Thymus (tissue), 11 donors: Measurements from ENCODE around the gene SHOC2. TPM values are rescaled to one million over a fixed set of nuclear protein-coding genes. Genes with fewer than 3 reads are reported as not detected.

Source experiments
- DNase-seq, 9 donors: peaks; one replicate each; pipeline ENCODE4 v3.0.0-alpha.2; 2013; ENCODE audit warnings: low spot score in 9 of 9, low read depth in 6 of 9, missing footprints in 1 of 9
- H3K27ac ChIP-seq, 2 donors: one replicate each; pipeline ENCODE4 v1.5.1; 2013; ENCODE audit warnings: control low read depth in 1 of 2, low read depth in 1 of 2, low read length in 1 of 2, mild to moderate bottlenecking in 1 of 2, moderate library complexity in 1 of 2
- H3K27me3 ChIP-seq, 2 donors: one replicate each; pipeline ENCODE4 v1.5.1; 2013; ENCODE audit warnings: low read length in 1 of 2; ENCODE audit not compliant: control insufficient read depth in 2 of 2, insufficient read depth in 1 of 2
- H3K36me3 ChIP-seq, 2 donors: one replicate each; pipeline ENCODE4 v1.5.1; 2013; ENCODE audit warnings: low read length in 1 of 2, mild to moderate bottlenecking in 1 of 2, moderate library complexity in 1 of 2; ENCODE audit not compliant: control insufficient read depth in 2 of 2, insufficient read depth in 2 of 2
- H3K4me1 ChIP-seq, 2 donors: one replicate each; pipeline ENCODE4 v1.5.1; 2013; ENCODE audit warnings: low read length in 2 of 2; ENCODE audit not compliant: control insufficient read depth in 2 of 2, insufficient read depth in 2 of 2
- H3K4me3 ChIP-seq, 2 donors: one replicate each; pipeline ENCODE4 v1.5.1; 2013; ENCODE audit warnings: low read length in 2 of 2, control low read depth in 1 of 2, mild to moderate bottlenecking in 1 of 2
- H3K9me3 ChIP-seq, 2 donors: one replicate each; pipeline ENCODE4 v1.5.1; 2013; ENCODE audit warnings: low read length in 1 of 2, mild to moderate bottlenecking in 1 of 2; ENCODE audit not compliant: control insufficient read depth in 2 of 2, insufficient read depth in 1 of 2
- WGBS: extraction: QIAGEN DNeasy Blood & Tissue Kit; methylation state at CpG from one replicate; pipeline ENCODE4 v1.1.7; 2013; 5-methylcytosine and 5-hydroxymethylcytosine counted together
- polyA plus RNA-seq: library from polyadenylated mRNA; stranded (reverse); fragments of 200-250 nt; gene quantifications from one replicate; pipeline ENCODE4 v1.2.3, GENCODE V29; 2013
- total RNA-seq: library from RNA; stranded (reverse); fragments of 120-200 nt; gene quantifications from one replicate; pipeline ENCODE4 v1.2.4, GENCODE V29; 2013
- donor health status: healthy.

SHOC2 gene
- total and polyA plus RNA-seq, 2 donors: 31.0 to 33.9 TPM

DNA sequence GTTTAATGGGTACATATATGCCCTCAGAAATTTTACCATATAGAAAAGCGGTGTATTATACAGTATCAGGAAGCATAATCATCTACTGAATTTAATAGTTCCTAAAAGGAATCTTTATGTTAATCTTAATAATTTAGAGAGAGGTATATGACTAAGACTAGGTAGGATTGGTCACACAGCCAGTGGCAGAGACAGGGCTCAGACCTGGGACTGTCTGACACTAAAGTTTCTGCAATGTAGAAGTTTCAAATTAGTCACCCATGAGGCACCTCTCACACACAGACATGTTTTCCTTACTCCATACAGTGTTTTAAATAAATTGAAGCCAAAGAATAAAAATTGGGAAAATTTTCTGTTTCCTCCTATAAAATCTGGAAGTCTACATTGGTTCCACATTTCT lies 84.6 kb downstream of the SHOC2 start:
- peaks cover 4 to 17% of the 10 kb centered on the region in 2 donors for H3K36me3 ChIP-seq

DNA sequence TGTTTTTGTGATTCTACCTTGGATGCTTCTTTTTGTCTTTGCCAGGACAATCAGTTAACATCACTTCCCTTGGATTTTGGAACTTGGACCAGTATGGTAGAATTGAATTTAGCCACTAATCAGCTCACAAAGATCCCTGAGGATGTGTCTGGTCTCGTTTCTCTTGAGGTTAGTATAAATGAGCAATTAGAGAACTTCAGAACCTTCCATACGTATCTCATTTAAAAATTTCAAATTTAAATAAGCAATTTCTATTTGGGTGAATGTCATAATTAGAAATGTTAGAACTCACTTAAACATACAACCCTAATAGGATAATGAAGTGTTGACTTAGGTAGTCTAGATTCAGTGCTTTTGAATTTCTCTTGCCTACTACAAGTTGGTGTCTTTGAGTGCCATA lies 88.1 kb downstream of the SHOC2 start:
- H3K9me3 ChIP-seq: no peaks in the 10 kb centered on the region
- peaks cover 8 to 21% of the 10 kb centered on the region in 2 donors for H3K36me3 ChIP-seq
- H3K27me3 ChIP-seq: no peaks in the 10 kb centered on the region
- 100% methylated on average over 2 of the region's 2 CpGs for WGBS
- no peaks in the 10 kb centered on the region for H3K4me1 ChIP-seq
- no peak for DNase-seq
- H3K27ac ChIP-seq: no peak overlapping the region
- no peak overlapping the region for H3K4me3 ChIP-seq

More for the DNA sequence above, 84.6 kb downstream of the SHOC2 start:
- Histone ChIP-seq H3K27me3 (no peaks in the 10 kb centered on the region), H3K4me1 (no peaks in the 10 kb centered on the region), H3K27ac (no peak overlapping the region), H3K4me3 (no peak overlapping the region), H3K9me3 (no peaks in the 10 kb centered on the region)
- 98% methylated on average over 1 of the region's 1 CpG for WGBS
- no peak for DNase-seq

DNA sequence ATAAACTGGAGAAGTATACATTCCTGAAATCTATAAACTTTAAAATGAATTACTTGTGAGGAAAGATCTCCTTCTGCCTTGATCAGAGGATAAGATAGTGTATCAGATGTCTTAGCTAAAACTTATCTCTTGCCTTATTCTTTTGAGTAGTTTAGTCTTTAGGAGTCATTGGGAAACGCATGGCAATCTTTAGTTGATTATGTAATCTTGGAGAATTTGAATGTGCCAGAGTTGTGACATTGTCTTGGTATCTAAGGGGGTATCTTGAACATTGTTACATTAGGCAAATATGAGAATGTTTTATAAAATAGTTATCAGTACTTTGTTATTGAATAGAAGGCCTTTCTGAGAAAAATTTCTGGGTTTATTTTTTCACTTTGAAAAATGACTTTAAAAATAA lies 95.8 kb downstream of the SHOC2 start:
- DNase-seq: no peak
- 94% methylated on average over 1 of the region's 1 CpG for WGBS
- Histone ChIP-seq H3K27ac (no peak overlapping the region), H3K36me3 (peaks cover 4 to 9% of the 10 kb centered on the region in 2 donors), H3K4me3 (no peak overlapping the region), H3K9me3 (no peaks in the 10 kb centered on the region), H3K27me3 (no peaks in the 10 kb centered on the region), H3K4me1 (no peaks in the 10 kb centered on the region)

DNA sequence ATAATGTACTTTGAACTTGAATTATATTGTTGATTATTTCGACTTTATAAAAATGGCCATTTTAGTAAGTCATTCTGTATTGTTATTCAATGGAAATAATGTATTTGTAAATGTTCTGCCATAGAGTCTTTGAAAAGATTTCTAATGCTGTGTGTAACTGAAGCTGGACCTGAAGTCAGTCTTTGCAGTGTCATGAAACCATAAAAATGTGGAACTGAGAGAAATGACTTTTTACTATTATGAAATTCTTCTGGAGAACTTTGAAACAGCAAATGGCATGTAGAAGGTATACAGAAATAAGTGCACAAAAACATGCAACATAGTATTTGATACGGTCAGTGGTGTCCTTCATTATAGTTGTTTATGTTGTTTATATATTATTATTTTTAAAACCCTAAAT lies 97.7 kb downstream of the SHOC2 start:
- Histone ChIP-seq H3K9me3 (no peaks in the 10 kb centered on the region), H3K27ac (no peak overlapping the region), H3K36me3 (peaks cover 0 to 8% of the 10 kb centered on the region in 2 donors), H3K27me3 (no peaks in the 10 kb centered on the region), H3K4me3 (no peak overlapping the region), H3K4me1 (no peaks in the 10 kb centered on the region)
- 74% methylated on average over 2 of the region's 2 CpGs for WGBS
- DNase-seq: no peak

DNA sequence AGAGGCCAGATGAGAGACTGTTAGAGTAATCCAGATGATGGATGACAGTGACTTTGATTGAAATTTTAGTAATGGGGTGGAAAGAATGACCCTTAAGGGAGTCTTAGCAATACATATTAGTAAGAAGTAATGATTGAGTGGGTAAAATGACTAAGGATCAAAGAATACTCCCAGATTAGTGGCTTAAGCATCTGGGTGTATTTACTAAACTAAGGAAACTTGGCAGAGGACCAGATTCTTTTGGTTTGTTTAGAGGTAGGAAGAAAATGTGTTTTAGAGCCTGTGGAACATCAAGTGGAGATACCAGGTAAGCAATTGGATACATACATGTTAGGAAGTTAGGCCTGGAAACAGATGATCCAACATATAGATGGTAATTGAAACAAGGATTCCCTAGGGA lies 98.6 kb downstream of the SHOC2 start:
- no peak for DNase-seq
- H3K27me3 ChIP-seq: no peaks in the 10 kb centered on the region
- H3K4me3 ChIP-seq: no peak overlapping the region
- no peak overlapping the region for H3K27ac ChIP-seq
- H3K9me3 ChIP-seq: no peaks in the 10 kb centered on the region
- H3K36me3 ChIP-seq: peaks cover 0 to 12% of the 10 kb centered on the region in 2 donors
- no peaks in the 10 kb centered on the region for H3K4me1 ChIP-seq

DNA sequence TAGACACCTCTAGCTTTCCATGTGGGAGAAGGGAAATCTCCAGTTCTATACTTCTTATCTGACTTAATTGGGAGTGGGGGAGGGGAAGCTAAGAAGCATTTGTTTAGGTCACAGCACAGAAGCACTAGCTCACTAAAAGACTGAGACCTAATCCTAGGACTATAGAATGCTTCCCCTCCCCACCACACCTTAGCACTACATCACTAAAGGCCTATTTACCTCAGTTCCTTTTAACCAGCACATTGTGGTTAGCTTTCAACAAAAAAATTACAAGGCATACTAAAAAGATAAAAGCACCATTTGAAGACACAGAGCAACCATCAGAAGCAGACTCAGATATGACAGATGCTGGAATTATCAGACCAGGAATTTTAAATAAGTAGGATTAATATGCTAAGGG lies 103.7 kb downstream of the SHOC2 start:
- no peaks in the 10 kb centered on the region for H3K4me1 ChIP-seq
- DNase-seq: peak in 1 of 9 donors; percentile 25
- no peaks in the 10 kb centered on the region for H3K27me3 ChIP-seq
- H3K27ac ChIP-seq: no peak overlapping the region
- H3K9me3 ChIP-seq: no peaks in the 10 kb centered on the region
- peaks cover 0 to 10% of the 10 kb centered on the region in 2 donors for H3K36me3 ChIP-seq
- no peak overlapping the region for H3K4me3 ChIP-seq

DNA sequence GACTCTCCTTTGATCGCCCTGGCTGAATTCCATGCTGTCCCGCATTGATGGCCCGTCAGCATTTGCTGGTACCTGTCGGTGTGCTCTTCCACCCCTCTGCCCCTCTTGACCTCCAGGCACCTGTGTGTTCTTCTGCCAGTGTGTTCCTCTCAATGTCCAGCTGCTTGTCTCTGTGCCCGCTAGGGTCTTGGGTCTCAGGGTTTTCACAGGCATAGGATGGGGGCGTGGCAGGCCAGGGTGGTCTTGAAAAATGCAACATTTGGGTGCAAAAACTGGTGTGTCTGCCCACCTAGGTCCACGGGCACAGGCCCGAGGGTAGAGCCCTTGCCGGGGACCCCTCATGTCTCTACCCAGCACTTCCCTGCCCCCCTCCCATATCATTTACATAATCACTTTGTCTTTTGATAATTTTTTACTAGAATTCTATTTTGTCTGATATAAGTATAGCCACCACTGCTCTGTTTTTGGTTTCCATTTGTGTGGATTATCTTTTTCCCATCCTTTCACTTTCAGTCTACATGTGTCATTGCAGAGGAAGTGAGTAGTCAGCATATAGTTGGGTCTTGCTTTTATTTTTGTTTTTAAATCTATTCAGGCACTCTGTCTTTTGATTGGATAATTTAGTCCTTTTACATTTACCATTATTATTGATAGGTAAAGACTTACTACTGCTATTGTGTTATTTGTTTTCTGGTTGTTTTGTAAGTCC lies 110.8 kb downstream of the SHOC2 start:
- peak in 1 of 9 donors; percentile 12 for DNase-seq
- H3K27ac ChIP-seq: no peak overlapping the region
- peaks cover 0 to 12% of the 10 kb centered on the region in 2 donors for H3K9me3 ChIP-seq
- H3K36me3 ChIP-seq: no peaks in the 10 kb centered on the region
- no peak overlapping the region for H3K4me3 ChIP-seq
- over 99% methylated on average over 9 of the region's 9 CpGs for WGBS
- no peaks in the 10 kb centered on the region for H3K4me1 ChIP-seq
- H3K27me3 ChIP-seq: no peaks in the 10 kb centered on the region

DNA sequence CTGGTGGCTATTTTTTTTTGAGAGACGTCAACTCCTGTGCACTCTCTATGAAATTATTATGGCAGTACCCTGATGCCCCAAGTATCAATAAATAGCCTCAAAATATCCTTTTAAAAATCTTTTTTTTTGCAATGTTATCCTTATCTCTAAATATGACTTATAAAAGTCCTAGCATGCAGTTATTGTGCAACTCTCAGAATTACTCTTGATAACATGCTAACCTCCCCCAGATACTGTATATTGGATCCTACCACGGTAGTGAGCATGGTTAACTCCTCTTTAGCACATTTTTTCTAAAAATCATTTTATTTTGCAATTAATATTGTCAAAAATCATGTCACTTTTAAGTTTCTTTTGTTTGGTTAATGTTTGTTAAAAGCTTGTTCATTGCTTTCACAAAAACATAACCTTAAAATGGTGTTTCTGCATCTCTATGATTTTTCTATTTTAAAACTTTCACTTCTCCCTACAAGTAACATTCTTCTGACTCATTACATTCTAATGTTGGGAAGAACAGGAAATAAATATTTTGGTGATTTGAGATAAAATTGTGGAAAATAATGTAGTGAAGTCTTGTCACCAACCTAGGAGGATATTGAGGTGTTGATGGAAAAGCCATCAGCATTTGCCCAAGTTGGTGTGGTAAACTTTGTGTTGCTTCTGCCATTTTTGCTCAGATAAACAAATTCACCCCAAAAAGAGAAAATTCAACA lies 115.3 kb downstream of the SHOC2 start:
- Histone ChIP-seq H3K4me1 (no peaks in the 10 kb centered on the region), H3K27me3 (no peaks in the 10 kb centered on the region), H3K9me3 (peaks cover 0 to 18% of the 10 kb centered on the region in 2 donors), H3K4me3 (no peak overlapping the region), H3K36me3 (no peaks in the 10 kb centered on the region), H3K27ac (no peak overlapping the region)
- DNase-seq: no peak
- WGBS: 96% methylated on average over 2 of the region's 2 CpGs

DNA sequence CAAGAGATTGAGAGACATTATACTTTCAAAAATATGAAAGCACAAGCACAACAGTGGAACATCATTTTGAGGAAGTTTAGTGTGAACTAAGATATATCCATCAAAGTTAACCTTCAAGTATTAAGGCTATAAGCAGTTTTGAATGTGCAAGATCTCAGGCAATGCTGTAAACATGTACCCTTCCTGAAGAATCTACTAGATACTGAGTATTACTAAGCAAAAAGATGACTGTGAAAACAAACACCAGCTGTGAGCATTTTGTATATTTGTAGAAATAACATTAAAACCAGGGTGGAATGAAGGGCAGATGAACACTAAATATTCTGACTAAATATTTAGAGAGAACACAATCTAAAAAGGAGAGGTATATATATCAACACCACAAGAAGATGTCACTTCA lies 116.1 kb downstream of the SHOC2 start:
- Histone ChIP-seq H3K36me3 (no peaks in the 10 kb centered on the region), H3K9me3 (peaks cover 0 to 22% of the 10 kb centered on the region in 2 donors), H3K27ac (no peak overlapping the region), H3K4me3 (no peak overlapping the region), H3K27me3 (no peaks in the 10 kb centered on the region), H3K4me1 (no peaks in the 10 kb centered on the region)
- no peak for DNase-seq
